GM23338 (cell line): Measurements from ENCODE around the gene PCSK2.

ENCODE experiments used
- CREB1 ChIP-seq: fragments of 250-450 bp; sonication (Bioruptor Pico); IDR thresholded peaks from 2 replicates; pipeline ENCODE4 v1.5.0; 2020; ENCODE audit warnings: low read depth, mild to moderate bottlenecking, moderate library complexity
- CTCF ChIP-seq, 2 experiments: fragments of 200-600 bp in 1 of 2; sonication (generic) in 1 of 2; conservative IDR thresholded peaks; 2 replicates each; pipeline versions ENCODE4 v1.5.1 to v1.6.1; 2016 to 2017; ENCODE audit warnings: antibody characterized with exemption in 2 of 2, low read depth in 2 of 2, mild to moderate bottlenecking in 2 of 2, moderate library complexity in 1 of 2
- EZH2 ChIP-seq: fragments of 200-600 bp; sonication (generic); IDR thresholded peaks from one replicate; pipeline ENCODE4 v1.8.0; 2017; ENCODE audit warnings: antibody characterized with exemption, mild to moderate bottlenecking, low read depth; ENCODE audit not compliant: unreplicated experiment
- POLR2AphosphoS5 ChIP-seq: IDR thresholded peaks from 2 replicates; pipeline ENCODE4 v1.6.1; 2016; ENCODE audit warnings: antibody characterized with exemption, low read depth

DNA sequence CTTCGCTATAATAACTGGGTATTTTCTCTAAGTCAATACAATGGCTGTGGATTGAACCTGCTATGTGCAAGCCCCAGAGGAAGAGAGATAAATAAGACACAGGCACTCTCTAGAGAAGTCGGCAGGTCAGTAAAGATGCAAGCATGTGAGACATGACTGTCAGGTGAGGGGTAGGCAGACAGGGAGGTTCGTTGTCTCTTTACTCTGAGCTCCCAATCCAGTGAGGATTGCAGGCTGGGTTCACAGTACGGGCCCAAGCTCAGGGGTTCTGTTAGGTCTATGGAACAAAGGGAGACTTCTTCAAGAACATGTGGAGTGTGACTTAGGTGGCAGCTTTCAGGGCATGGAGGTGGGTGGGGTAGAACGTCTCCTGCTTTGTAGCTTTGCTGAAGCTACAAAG is 147.2 kb downstream of the PCSK2 start:
- TF ChIP-seq CTCF (conservative IDR thresholded peaks at IDR 0.05; ENCODE audit: low read depth in 2 of 2), result no peak
- TF ChIP-seq POLR2AphosphoS5, result no peak
- no peak for TF ChIP-seq CREB1 (CRISPR knock-in tag)
- no peak for TF ChIP-seq EZH2
